Daoy (cell line): ENCODE data around the gene GGA1. TPM values are rescaled to one million over a fixed set of nuclear protein-coding genes. Genes with fewer than 3 reads are reported as not detected.

Experiments used
- DNase-seq: peaks from one replicate; pipeline ENCODE4 v3.0.0-alpha.2; 2015; ENCODE audit warnings: low read depth
- total RNA-seq: library from RNA; depleted of rRNA; stranded (reverse); fragments of >200 nt; shearing (Covaris generic); gene quantifications from 2 replicates; pipeline ENCODE4 v1.2.3, GENCODE V29; 2014; rRNA removed

Gene GGA1, protein sequence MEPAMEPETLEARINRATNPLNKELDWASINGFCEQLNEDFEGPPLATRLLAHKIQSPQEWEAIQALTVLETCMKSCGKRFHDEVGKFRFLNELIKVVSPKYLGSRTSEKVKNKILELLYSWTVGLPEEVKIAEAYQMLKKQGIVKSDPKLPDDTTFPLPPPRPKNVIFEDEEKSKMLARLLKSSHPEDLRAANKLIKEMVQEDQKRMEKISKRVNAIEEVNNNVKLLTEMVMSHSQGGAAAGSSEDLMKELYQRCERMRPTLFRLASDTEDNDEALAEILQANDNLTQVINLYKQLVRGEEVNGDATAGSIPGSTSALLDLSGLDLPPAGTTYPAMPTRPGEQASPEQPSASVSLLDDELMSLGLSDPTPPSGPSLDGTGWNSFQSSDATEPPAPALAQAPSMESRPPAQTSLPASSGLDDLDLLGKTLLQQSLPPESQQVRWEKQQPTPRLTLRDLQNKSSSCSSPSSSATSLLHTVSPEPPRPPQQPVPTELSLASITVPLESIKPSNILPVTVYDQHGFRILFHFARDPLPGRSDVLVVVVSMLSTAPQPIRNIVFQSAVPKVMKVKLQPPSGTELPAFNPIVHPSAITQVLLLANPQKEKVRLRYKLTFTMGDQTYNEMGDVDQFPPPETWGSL
- total RNA-seq: 23.2 and 34.7 TPM in 2 replicates

DNA sequence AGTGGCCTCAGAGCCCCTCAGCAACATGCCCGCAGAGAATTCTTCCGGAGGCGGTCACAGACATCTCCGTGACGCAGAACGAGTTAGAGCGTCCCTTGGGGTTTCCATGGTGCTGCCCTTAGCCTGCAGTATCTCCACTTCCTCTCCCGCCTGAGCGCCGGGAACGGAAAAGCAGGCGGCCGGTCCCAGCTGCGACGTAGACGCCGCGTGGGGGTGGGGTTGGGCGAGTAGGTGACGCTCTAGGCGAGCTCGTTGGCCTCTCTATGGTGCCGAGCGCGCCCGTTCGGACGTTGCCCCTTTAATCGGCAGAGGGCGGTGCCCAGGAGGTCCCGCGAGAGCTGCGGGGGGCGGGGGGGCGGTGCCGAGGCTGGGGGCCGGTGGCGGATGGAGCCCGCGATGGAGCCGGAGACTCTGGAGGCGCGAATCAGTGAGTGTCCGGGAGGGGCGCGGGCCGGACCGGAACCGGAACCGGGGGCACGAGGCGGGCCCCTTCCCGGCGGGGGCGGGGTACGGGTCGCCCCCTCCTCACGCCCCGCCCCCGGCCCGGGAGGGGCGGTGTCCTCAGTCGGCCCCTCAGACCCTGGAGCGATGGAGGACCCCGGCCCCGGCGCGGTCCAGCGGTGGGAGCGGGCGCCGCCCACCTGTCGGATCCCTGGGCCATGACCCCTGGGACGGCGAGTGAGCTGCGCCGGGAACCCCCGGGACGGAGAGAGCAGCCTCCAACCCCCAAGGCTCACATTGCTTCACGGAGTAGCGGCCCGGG lies at the start of gene GGA1:
Gene GGA1, plus strand, starts transcription at position 358 of the 763 bp plus-strand sequence. Its CDS starts 27 bp downstream, at position 385.
- peak; percentile 98 for DNase-seq

DNA sequence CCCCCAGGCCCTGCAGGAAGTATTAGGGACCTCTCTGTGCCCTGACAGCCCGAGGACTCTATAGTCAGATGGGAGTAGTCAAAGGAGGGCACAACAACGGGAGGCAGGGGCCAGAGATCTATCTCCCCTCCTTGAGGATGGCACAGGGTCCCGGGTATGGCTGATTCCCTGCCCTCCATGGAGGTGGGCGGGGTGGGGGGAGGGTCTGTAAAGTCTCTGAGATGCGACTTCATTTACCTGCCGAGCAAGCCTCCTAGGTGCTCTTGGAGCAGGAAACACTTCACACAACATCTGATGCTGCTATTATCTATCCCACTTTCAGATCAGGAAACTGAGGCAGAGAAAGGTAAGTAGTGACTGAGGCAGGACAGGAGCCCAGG lies 49.1 kb upstream of the GGA1 start:
- DNase-seq: no peak

DNA sequence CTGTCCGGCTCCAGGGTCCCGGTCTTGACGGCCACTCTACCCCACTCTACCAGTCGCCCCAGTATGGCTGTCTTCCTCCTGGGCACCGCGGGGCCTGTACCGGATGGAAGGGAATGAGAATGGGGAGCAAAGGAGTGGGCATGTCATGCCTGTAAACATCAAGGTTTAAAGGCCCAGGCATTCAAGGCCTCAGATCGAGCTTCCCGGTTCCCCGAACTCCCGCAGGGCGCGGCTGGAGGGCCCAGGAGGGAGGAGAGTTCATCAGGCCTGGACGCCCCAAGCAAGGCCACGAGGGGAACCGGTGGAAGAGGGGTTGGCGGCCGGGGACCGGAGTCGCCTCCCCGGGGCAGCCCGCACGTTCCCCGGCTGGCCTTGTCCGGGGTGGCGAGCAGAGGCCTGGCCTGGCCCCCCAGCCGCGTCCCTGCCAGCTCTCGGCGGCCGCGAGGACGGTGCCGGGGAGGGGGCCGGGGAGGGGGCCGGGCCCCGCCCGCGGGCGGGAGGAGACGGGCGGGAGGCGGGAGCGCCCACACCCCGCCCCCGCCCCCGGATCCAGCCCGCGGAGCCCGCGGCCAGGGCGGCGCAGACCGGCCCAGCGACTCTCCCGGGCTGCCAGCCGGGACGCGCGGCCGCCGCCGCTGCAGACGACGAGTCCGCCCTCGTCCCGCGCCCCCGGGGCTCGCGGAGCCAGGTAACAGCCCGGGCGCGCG lies 48.6 kb upstream of the GGA1 start, which contains the start of gene CDC42EP1:
Gene CDC42EP1, plus strand, starts transcription at position 580 of the 707 bp plus-strand sequence. CDS start 5,870 bp downstream, outside the sequence.
- peak; percentile 57 for DNase-seq

DNA sequence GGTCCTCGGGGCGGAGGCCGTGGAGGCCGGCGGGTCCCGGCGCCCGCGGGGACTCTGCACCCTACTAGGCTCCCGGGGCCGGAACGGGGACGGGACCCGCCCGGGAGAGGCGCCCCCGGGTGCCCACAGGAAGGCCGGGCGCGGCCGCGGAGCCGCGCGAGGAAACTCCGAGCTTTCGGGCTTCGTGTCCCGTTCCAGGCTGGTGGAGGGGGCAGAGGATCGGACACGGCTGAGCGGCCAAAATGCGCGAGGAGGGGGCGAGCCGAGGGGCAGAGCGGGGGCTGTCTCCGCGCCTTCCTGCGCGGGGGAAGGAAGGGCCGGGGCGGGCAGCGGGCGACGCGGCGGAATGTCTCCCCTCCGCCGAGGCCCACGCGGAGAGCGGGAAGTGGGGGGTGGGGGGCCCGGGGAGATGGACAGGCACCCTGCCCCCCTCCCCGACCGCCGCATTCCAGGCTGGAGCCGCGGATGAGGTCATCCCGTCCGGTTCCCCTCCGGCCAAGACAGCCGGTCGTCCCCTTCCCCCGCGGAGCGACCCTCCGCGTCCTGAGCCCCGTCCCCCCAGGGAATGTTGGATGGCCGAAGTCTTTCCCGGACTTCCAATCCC lies 47.9 kb upstream of the GGA1 start:
- DNase-seq: peak; percentile 53

DNA sequence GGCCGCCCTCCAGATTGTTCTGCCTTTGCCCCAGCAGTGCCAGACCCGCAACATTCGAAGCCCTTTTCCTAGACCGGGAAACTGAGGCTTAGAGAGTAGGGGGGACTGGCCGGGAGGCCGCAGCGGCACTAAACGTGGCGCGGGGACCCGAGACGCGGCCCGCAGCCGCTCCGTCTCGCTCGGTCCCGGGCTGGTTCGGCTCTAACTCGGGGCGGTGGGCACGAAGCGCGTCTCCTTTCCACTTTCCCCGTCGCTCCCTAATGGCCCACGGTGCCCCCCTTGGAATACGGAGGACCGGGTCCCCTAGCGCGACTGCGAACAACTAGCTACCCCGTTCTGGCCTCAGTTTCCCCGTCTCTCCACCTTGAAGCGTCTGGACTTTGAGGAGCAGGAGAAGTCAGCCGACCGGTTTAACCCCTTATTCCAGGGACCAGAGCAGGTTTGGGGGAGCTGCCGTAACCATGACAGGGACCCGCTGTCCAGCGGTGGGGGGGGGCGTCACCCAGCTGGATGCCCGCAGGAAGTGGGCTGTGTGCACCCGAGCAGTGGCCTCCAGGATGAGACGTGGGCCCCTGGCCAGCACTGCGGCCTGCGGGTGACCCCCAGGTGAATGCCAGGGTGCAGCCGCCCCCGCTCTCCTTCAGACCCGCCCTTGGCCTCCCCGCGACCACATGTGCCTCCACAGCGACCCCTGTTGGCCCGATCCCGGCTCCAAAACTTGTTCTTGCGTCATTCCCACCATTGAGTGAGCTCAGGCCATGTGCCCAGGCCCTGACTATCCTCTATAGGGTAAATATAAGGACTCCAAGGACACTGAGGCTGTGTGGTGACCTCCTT lies 47.2 kb upstream of the GGA1 start:
- peak; percentile 91 for DNase-seq

DNA sequence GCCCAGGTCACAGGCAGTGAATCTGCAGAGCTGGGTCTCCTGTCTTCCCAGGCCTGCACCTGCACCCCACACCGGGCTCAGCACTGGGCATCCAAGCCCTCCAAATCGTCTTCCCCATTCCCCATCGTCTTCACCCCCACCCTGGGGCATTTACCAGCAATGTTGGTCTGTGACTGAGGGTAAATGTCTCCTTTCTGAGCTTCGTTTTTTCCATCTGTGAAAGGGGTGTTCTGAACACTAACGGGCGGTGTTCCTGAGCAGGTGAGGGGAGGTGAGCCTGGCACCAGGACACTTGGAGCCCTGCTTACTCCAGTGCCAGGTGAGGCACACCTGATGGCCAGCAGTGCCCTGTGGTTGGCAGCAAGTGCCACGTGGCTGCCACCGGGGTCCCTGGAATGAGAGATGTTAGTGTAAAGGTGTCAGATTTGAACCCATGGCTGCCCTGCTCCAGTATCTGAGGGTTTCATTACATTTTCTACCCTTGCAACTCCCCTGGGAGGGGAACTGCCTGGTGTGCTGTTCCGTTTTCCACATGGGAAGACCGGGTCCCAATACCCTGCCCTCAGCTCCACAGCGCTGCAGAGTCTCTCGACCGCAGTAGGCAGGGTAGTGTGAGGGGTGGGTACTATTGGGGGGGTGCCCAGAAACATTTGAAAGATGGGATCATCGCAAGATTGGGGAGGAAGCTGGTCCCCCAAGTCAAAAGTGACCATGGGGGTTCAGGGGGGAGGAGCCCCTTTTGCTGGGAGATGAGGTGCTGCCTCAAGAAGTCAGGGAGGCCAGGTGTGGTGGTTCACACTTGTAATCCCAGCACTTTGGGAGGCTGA lies 46.4 kb upstream of the GGA1 start:
- no peak for DNase-seq

DNA sequence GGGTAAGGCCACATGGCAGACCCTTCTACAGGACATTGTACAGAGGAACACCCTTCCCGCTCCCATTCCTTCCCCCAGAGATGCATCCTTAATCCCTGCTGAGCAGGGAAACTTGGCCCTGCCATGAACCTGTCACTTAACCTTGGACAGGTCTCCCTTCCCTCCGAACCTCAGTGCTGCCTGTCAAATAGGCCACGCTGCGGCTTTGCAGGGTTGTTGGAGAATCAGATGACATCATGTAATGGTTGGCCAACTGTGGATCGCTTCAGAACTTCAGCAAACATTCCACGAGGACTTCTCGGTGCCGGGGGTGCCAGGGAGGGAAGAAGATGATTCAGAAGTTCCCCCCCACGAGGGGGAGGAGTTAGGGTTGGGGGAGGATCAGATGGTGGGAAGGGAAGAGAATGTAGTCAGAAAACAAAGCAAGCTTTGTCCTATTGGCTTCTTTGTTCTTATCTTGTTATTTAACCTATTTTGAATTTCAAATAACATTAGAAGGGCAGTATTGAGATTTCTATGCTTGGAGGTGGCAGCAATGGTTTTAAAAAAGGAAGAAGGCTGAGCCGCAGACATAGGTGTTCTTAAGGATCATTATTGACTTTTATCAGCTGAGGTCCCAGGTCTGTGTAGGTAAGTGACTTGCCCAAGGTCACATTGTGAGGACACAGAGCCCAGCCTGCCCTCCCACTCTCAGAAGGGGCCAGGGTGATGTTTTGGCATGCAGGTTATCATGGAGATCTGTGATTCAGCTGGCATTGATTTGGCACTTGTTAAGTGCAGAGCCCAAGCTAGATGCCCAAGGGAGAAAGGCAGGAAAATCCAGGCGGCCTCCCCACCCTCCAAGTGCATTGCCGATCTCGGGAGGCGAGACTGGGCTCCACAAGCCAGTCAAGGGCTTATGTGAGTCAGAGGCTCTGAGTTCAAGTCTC lies 45.2 kb upstream of the GGA1 start:
- DNase-seq: peak; percentile 89

DNA sequence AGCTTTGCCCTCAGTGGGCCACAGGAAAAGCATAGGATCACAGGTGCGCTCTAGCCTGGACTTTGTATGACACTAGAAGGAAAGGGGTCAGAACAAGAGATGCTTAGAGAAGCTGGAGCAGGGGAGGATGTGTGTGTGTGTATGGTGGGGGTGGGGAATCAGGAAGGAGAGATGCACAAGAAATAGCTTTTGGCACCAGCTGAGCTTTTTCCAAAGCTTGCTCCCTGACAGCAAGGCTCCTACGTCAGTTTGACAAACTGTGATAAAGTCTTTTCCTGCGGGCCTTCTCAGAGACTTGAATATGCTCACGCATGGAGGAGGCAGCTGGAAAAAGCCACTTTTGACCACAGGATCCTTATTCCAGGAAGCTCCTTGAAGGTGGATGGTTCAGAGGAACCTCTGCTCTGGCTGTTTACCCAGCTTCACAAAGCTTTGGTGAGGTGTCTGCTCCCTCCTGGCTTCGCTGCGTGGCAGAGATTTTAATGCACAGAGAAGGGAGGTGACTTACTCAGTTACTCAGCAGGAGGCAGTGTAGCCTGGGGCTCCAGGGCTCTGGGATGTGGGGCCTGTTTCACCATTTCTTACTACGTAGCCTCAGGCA lies 44.4 kb upstream of the GGA1 start:
- DNase-seq: no peak

DNA sequence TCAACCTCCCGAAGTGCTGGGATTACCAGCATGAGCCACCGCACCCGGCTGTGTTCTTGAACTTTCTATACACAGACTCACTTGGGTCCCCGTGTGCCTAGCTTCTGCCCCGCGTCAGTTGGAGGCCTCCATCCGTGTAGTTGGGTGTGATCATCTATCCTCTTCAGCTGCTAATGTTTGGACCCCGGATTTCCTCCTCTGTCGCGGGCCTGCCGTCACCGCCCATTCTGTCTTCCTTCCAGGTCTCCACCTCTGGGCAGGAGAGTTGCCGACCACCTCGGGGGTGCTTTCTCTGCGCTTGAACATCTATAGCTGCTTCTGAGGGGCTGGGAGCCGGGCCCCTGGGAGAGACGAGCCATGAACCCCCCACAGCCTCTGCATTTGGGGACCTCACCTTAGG lies 42.8 kb upstream of the GGA1 start:
- DNase-seq: no peak

DNA sequence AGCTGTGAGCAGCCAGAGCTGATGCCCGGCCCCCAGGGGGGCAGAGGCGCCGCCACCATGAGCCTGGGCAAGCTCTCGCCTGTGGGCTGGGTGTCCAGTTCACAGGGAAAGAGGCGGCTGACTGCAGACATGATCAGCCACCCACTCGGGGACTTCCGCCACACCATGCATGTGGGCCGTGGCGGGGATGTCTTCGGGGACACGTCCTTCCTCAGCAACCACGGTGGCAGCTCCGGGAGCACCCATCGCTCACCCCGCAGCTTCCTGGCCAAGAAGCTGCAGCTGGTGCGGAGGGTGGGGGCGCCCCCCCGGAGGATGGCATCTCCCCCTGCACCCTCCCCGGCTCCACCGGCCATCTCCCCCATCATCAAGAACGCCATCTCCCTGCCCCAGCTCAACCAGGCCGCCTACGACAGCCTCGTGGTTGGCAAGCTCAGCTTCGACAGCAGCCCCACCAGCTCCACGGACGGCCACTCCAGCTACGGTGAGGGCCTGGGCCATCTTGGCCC lies 42.3 kb upstream of the GGA1 start:
- DNase-seq: no peak

DNA sequence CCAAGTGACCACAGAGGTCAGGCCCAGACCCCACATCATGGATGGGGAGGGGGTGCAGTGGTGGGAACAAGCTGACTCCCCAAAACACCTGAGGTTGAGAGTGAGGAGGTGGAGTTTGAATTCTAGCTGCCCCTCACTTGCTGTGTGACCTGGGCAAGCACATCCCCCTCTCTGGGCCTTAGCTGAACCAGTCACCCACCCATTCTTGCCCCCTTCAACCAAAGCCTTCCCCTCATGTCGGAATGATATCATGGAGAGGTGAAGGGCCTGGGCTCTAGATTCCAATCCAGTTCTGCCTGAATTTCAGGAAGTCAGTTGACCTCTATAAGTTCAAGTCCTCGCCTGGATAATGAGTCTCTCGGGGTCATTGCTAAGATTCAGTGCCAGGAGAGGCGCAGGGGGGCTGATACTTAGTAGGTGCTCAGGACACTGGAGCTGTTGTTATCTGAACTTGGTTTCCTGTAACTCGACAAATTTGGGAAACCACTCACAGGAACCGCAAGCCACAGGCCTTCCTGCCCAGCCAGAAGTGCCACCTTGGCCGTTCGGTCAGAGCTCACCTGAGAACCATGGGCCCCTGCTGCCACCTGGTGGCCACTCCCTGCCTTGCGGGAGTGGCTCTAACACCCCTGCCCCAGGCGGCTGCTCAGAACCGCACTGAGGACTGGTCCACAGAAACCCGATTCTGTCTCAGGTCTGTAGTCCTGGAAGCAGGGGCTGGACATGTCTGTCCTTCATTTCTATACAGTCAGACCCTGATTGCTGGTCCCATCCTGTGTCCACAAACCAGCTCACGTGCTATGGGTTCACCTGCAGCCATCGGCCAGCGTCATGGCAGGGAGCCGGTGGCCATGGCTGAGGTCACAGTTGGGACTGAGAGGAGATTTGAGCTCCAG lies 41.5 kb upstream of the GGA1 start:
- peak; percentile 92 for DNase-seq

DNA sequence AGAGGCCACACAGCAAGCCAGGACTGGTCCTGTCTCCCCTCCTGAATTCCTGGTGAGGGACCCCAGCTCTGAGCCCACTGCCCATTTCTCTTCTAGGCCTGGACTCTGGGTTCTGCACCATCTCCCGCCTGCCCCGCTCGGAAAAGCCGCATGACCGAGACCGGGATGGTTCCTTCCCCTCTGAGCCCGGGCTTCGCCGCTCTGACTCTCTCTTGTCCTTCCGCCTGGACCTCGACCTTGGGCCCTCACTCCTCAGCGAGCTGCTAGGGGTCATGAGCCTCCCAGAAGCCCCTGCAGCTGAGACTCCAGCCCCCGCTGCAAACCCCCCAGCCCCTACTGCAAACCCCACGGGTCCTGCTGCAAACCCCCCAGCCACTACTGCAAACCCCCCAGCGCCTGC lies 40.6 kb upstream of the GGA1 start:
- no peak for DNase-seq

DNA sequence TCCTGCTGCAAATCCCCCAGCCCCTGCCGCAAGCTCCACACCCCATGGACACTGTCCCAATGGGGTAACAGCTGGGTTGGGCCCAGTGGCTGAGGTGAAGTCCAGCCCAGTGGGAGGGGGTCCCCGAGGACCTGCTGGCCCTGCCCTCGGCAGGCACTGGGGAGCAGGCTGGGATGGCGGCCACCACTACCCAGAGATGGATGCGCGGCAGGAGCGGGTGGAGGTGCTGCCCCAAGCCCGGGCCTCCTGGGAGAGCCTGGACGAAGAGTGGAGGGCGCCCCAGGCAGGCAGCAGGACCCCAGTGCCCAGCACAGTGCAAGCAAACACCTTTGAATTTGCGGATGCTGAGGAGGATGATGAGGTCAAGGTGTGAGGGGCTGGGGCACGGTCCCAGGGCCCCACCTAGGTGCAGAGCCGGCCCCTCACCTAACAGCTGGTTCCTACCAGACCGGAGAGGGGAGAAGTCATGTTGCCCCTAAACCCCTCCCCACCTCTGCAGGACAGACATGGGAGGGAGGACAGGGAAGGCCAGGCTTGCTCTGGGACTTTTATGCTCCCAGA lies 40.1 kb upstream of the GGA1 start:
- no peak for DNase-seq

DNA sequence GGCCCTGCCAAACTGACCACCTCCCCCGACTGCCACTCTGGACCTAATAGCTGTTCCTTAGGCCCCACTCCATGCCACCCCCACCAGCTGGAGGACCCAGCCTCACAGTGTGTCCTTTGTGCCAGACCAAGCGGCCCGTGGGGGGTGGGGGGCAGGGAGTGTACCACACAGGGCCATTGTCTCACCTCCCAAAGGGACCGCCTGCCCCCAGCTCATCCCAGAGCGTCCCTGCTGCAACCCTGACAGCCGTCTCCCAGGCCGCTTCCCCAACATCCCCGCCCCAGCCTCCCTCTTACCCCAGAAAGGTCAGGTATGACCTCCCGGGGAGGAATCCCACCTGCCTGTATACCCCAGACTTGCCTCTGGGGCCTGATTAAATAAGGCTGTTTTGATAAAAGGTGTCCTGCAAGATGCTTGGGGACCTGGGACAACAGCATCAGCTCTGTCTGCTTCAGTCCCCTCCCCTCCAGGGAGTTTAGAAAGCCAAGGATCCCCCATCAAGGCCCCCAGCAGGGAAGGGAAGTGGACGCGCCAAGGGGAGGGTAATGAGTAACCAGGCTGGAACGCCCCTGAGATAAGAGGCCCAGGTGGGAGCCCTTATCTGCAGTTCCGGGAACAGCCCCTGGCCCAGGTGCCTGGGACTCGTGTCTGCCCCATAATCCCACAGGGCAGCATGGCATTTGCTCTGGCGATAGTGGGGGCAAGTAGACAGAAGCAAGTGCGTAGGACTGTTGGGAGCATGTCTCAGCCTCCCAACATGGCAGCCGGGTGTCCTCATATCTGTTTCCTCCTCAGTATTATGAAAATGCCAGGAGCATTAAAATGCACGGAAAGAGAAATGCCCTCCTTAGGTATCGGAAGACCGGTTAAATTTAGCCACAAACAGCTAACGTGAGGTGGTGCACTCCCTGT lies 39.4 kb upstream of the GGA1 start:
- peak; percentile 74 for DNase-seq
